GM12878 (cell line): Measurements from ENCODE around the gene CD79A. TPM values are rescaled to one million over a fixed set of nuclear protein-coding genes. Genes with fewer than 3 reads are reported as not detected.

Source experiments
- ATAC-seq: fragments of 200-7000 bp; cut with Tn5 transposase; 3 replicates; pipeline ENCODE4 v1.9.1; 2020; ENCODE audit warnings: mild to moderate bottlenecking, moderate library complexity
- BruUV-seq: library from RNA; stranded (reverse); fragments of 400-500 nt; replicated peaks from 2 replicates; lab custom pipeline; 2021; lab: Mats Ljungman, UMichigan
- CTCF ChIA-PET: fragments of 300-600 bp; sonication (Branson Sonifier 250); formaldehyde crosslinking; extraction: SDS; loops from one replicate; lab custom pipeline; 2021; ENCODE audit warnings: inconsistent platforms; lab: Yijun Ruan, JAX
- POLR2A ChIA-PET: fragments of 350-600 bp; formaldehyde crosslinking; extraction: SDS; loops from one replicate; lab custom pipeline; 2021; ENCODE audit warnings: inconsistent platforms; lab: Charles Lee
- RAD21 ChIA-PET: fragments of 300-600 bp; sonication (Branson Sonifier 250); formaldehyde crosslinking; loops from one replicate; lab custom pipeline; 2023; ENCODE audit warnings: antibody characterized with exemption; ENCODE audit not compliant: unreplicated experiment; lab: Charles Lee
- SMC1A ChIA-PET: fragments of 300-600 bp; sonication (Branson Sonifier 250); formaldehyde crosslinking; loops from one replicate; lab custom pipeline; 2023; ENCODE audit not compliant: unreplicated experiment, uncharacterized antibody; lab: Charles Lee
- DNase-seq: peaks from one replicate; pipeline ENCODE4 v3.0.0-alpha.2; 2011; ENCODE audit warnings: low read depth, low spot score
- FAIRE-seq: peaks from 3 replicates; lab custom pipeline; 2011; peaks lifted over from hg19 to GRCh38; lab: Jason Lieb, UNC
- H2AFZ ChIP-seq: 2 replicates; pipeline ENCODE4 v1.6.0; 2011; ENCODE audit warnings: low read depth, low read length, control low read depth; ENCODE audit not compliant: control insufficient read depth
- H3K27ac ChIP-seq: 2 replicates; pipeline ENCODE4 v1.5.1; 2011; ENCODE audit warnings: control low read depth; ENCODE audit not compliant: control insufficient read depth, insufficient read depth
- H3K27me3 ChIP-seq, 2 experiments: replicated peaks in 1 of 2; 2 replicates each; pipeline versions ENCODE4 v1.6.0 to v1.6.1; 2011; ENCODE audit warnings: low read length in 1 of 2; ENCODE audit not compliant: control insufficient read depth in 2 of 2, insufficient read depth in 2 of 2
- H3K36me3 ChIP-seq, 2 experiments: 2 replicates each; pipeline ENCODE4 v1.5.1; 2011; ENCODE audit warnings: low read length in 1 of 2; ENCODE audit not compliant: control insufficient read depth in 2 of 2, insufficient read depth in 2 of 2
- H3K4me1 ChIP-seq: 2 replicates; pipeline ENCODE4 v1.6.1; 2011; ENCODE audit warnings: mild to moderate bottlenecking, low read length, moderate library complexity, mixed read lengths; ENCODE audit not compliant: control insufficient read depth, insufficient read depth
- H3K4me2 ChIP-seq: 2 replicates; pipeline ENCODE4 v1.6.0; 2011; ENCODE audit warnings: control low read depth; ENCODE audit not compliant: control insufficient read depth, insufficient read depth
- H3K4me3 ChIP-seq: fragments of 200-600 bp; sonication (generic); 2 replicates; pipeline ENCODE4 v1.5.1; 2016
- H3K79me2 ChIP-seq: 2 replicates; pipeline ENCODE4 v1.6.0; 2011; ENCODE audit warnings: low read length; ENCODE audit not compliant: control insufficient read depth, insufficient read depth
- H3K9ac ChIP-seq: 2 replicates; pipeline ENCODE4 v1.8.0; 2011; ENCODE audit warnings: low read length, control low read depth, mixed read lengths; ENCODE audit not compliant: control insufficient read depth, insufficient read depth
- H3K9me3 ChIP-seq: replicated peaks from 3 replicates; pipeline ENCODE4 v1.5.1; 2011; ENCODE audit warnings: mild to moderate bottlenecking, low read length; ENCODE audit not compliant: control insufficient read depth, insufficient read depth
- H4K20me1 ChIP-seq: 2 replicates; pipeline ENCODE4 v1.6.0; 2011; ENCODE audit not compliant: control insufficient read depth, insufficient read depth
- ATF3 ChIP-seq: IDR thresholded peaks from 2 replicates; pipeline ENCODE4 v1.6.1; 2011; ENCODE audit warnings: low read depth, mild to moderate bottlenecking, low read length, moderate library complexity, borderline replicate concordance; ENCODE audit errors: extremely low read depth
- SIN3A ChIP-seq: IDR thresholded peaks from 2 replicates; pipeline ENCODE4 v1.6.1; 2012; ENCODE audit warnings: low read depth, low read length, improper control_type of control experiment
- SREBF2 ChIP-seq: IDR thresholded peaks from 2 replicates; pipeline ENCODE4 v1.6.1; 2012; ENCODE audit warnings: mild to moderate bottlenecking, low read length
- ZBTB33 ChIP-seq: fragments of 450-650 bp; IDR thresholded peaks from 2 replicates; pipeline ENCODE4 v1.6.1; 2017; ENCODE audit warnings: mild to moderate bottlenecking
- ZNF207 ChIP-seq: fragments of 450-650 bp; IDR thresholded peaks from 2 replicates; pipeline ENCODE4 v1.6.1; 2014; ENCODE audit warnings: antibody characterized with exemption, mild to moderate bottlenecking, borderline replicate concordance
- ZNF217 ChIP-seq: fragments of 450-650 bp; IDR thresholded peaks from 2 replicates; pipeline ENCODE4 v1.6.1; 2017; ENCODE audit warnings: antibody characterized with exemption, mild to moderate bottlenecking
- WGBS: methylation state at CpG from one replicate; pipeline ENCODE4 v1.1.6; 2016; ENCODE audit warnings: low lambda C conversion rate; ENCODE audit not compliant: insufficient replicate concordance, insufficient coverage; ENCODE audit errors: missing lambda C conversion rate; 5-methylcytosine and 5-hydroxymethylcytosine counted together
- in situ Hi-C: fragments of 300-500 bp; cut with MboI; formaldehyde crosslinking; loops from 9 replicates; pipeline ENCODE4 v1.14.3; 2018; ENCODE audit warnings: mixed read lengths
- intact Hi-C: fragments of 100-400 bp; cut with micrococcal nuclease; formaldehyde crosslinking; loops from one replicate; pipeline ENCODE4 v1.14.2; 2022; ENCODE audit not compliant: unreplicated experiment
- polyA plus RNA-seq, 11 experiments: library from polyadenylated mRNA; depleted of rRNA in 4 of 11; unstranded in 6 of 11; stranded (reverse) in 5 of 11; fragments of >200 nt; fragmentation: Nextera tagmentation in 4 of 11; fragmentation: Illumina TruSeq in 1 of 11; extraction: Ambion mirVana in 4 of 11; extraction: Trizol in 1 of 11; gene quantifications; 1 replicate in 1 of 11; 2 replicates in 10 of 11; pipeline versions ENCODE4 v1.2.1 to v1.2.3, GENCODE V29; 2011 to 2016; ENCODE audit warnings: inconsistent platforms in 2 of 11, missing spikeins in 2 of 11, low read depth in 1 of 11
- total RNA-seq, 4 experiments: library from RNA; depleted of rRNA in 3 of 4; stranded (reverse); fragments of >200 nt in 3 of 4; fragmentation: Illumina TruSeq in 1 of 4; extraction: Trizol in 1 of 4; gene quantifications; 2 replicates each; pipeline versions ENCODE4 v1.2.1 to v1.2.3, GENCODE V29; 2013 to 2021

The CD79A gene
- total and polyA plus RNA-seq, 10 of the 15 experiments (the other 5 are each of a cell fraction or from before 2014, with no cell fraction given), result 38.8 to 414 (median 282) TPM

GRCh38 chr19:41850381-41850780 is 26.7 kb upstream of the CD79A start:
- DNase-seq (no peak), ATAC-seq (no peak), FAIRE-seq (no peak)
- RAD21 ChIA-PET, result no interaction called here
- CTCF ChIA-PET, result interaction anchor here (4.5 kb wide), 1 partner anchor 15 kb away, joined by 24 read pairs; no protein-coding TSS in a partner anchor
- no peak overlapping the region for H3K9ac ChIP-seq
- H3K4me3 ChIP-seq, result no peak overlapping the region
- in situ Hi-C loops, result no loop called here
- H3K79me2 ChIP-seq, result no peaks in the 10 kb centered on the region
- 0% methylated on average over 5 of the region's 5 CpGs for WGBS
- no TSS peak for BruUV-seq
- no peaks in the 10 kb centered on the region for H3K4me1 ChIP-seq
- peaks cover 1 to 8% of the 10 kb centered on the region in 2 experiments; a peak in 3 of 4 replicates for H3K27me3 ChIP-seq
- no peak overlapping the region for H3K4me2 ChIP-seq
- no peak overlapping the region for H3K27ac ChIP-seq
- TF ChIP-seq ZNF207 (no peak), ZNF217 (no peak), ZBTB33 (no peak), SIN3A (no peak), ATF3 (no peak), SREBF2 (no peak)
- intact Hi-C loops, result no loop called here
- H4K20me1 ChIP-seq, result no peaks in the 10 kb centered on the region
- H3K36me3 ChIP-seq, result no peaks in the 10 kb centered on the region
- SMC1A ChIA-PET, result no interaction called here
- POLR2A ChIA-PET, result no interaction called here
- no peak overlapping the region for H2AFZ ChIP-seq
- H3K9me3 ChIP-seq, result no peaks in the 10 kb centered on the region; the same call in 2 of the 3 replicates
